ENCODE data around the gene ZNF837. TPM values are rescaled to one million over a fixed set of nuclear protein-coding genes. Genes with fewer than 3 reads are reported as not detected.

Gene ZNF837
- total and polyA plus RNA-seq, 4 donors: 1.7 to 3.2 (median 2.7) TPM

DNA sequence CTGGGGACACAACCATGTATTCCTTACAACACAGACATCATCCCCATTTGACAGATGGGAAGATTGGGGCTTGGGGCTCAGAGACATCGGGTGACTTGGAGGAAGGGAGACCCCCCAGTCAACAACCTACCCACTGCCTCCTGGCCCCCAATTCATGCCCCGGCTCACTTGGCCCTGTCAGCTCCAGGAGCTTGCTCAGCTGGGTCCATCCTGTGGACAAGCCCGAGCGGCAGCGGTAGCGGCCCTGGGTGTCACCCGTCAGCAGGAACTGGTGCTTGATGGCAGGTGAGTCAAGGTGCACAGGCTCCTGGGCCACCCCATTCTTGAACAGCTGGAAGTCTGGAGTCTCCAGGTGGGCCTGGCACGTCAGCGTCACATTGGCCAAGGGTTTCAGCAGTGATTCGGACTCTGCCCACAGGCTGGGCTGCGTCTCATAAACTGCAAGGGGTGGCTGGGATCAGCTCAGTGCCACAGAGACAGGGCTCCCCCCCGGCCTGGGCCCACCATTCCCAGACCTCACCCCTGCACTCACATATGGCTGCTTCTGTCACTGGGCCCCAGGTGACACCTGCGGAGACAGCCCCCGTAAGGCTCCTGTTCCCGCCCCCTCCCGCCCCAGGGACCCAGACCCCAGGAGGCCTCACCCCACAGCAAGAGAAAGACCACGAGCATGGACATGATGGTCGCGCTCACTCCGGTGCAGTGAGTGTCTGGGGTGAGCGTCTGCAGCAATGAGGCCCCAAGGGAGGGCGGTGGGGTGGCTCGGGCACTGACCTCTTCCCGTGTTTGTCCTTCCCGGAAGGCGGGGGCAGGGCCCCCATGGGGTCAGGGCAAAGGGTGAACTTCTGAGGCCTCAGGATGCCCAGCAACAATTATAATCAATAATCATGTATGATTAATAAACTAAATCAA, 27.8 kb downstream of the ZNF837 start, which contains the start of gene A1BG:
Gene A1BG (minus strand): TSS at position 733 of the 912 bp plus-strand sequence. CDS start 55 bp downstream, at position 678.
- 83 to 88% methylated on average over 26 of the region's 26 CpGs for WGBS, 2 donors
- peaks cover 0 to 10% (median 0%) of the 10 kb centered on the region in 4 donors for H3K9me3 ChIP-seq (ENCODE audit: control insufficient read depth in 4 of 4, insufficient read depth in 3 of 4, low read length in 3 of 4)
- peaks cover 0 to 5% (median 0%) of the 10 kb centered on the region in 4 donors for H3K36me3 ChIP-seq (ENCODE audit: control insufficient read depth in 4 of 4, insufficient read depth in 4 of 4, low read length in 4 of 4)
- no peak for ATAC-seq (ENCODE audit: insufficient read depth, low FRiP score)
- H3K4me1 ChIP-seq (ENCODE audit: control insufficient read depth in 5 of 5, insufficient read depth in 5 of 5, low read length in 5 of 5): peaks cover 0 to 37% (median 2%) of the 10 kb centered on the region in 5 donors
- H3K9ac ChIP-seq (ENCODE audit: insufficient read depth in 1 of 2, low read length in 2 of 2): no peak within 1 kb of the TSS
- peak in 1 of 3 donors; percentile 10 for DNase-seq
- H3K4me3 ChIP-seq: no peak within 1 kb of the TSS
- peaks cover 0 to 42% (median 35%) of the 10 kb centered on the region in 3 donors for H3K27me3 ChIP-seq (ENCODE audit: control insufficient read depth in 3 of 3, insufficient read depth in 3 of 3, low read length in 2 of 3)
- TF ChIP-seq, protein P1, sequence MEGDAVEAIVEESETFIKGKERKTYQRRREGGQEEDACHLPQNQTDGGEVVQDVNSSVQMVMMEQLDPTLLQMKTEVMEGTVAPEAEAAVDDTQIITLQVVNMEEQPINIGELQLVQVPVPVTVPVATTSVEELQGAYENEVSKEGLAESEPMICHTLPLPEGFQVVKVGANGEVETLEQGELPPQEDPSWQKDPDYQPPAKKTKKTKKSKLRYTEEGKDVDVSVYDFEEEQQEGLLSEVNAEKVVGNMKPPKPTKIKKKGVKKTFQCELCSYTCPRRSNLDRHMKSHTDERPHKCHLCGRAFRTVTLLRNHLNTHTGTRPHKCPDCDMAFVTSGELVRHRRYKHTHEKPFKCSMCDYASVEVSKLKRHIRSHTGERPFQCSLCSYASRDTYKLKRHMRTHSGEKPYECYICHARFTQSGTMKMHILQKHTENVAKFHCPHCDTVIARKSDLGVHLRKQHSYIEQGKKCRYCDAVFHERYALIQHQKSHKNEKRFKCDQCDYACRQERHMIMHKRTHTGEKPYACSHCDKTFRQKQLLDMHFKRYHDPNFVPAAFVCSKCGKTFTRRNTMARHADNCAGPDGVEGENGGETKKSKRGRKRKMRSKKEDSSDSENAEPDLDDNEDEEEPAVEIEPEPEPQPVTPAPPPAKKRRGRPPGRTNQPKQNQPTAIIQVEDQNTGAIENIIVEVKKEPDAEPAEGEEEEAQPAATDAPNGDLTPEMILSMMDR (IDR thresholded peaks at IDR 0.05; ENCODE audit: control extremely low read depth, extremely low read depth): no peak
- H3K27ac ChIP-seq (ENCODE audit: low read depth in 1 of 2, low read length in 1 of 2): no peak within 1 kb of the TSS

DNA sequence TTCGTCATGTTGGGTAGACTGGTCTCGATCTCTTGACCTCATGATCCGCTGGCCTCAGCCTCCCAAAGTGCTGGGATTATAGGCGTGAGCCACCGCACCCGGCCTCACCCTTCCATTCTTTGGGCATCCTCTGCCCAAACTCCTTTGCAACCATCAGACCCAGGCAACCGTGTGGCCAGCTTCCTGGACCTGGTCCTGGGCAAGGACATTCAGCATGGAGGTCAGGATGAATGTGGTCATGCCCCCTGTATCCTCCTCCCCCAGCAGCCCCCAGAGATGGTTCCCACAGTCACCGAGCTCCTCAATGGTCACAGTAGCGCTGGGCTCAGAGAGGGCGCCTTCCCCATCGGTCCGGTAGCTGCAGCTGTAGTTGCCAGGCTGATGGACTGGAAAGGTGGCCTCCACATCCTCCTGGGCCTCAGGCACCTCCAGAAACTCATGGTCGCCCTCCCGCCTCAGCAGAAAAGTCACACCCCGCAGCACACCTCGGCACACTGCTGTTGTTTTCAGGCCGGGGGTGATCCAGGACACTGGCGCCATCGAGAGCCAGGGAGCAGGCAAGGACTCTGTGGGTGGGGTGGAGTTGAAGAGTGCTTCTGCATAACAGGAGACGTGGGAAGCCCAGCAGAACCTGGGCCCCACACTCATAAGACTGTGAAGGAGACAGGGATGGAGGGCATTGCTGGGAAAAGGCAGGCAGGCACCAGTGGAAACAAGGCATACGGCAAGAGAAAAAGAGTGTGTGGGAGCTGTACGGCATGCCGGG, 28.7 kb downstream of the ZNF837 start:
- H3K27me3 ChIP-seq (ENCODE audit: control insufficient read depth in 3 of 3, insufficient read depth in 3 of 3, low read length in 2 of 3): peaks cover 0 to 47% (median 39%) of the 10 kb centered on the region in 3 donors

DNA sequence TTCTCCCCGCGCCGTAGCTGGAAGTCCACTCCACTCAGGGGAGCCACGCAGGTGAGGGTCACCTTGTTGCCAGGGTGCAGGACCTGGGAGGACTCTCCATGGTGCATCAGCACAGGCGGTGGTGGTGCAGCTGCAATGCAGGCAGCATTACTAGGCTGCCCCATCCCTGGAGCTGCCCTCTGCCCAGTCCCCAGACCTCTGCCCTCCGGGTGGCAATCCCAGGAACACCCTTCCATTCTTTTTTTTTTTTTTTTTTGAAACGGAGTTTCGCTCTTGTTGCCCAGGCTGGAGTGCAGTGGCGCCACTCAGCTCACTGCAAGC, 29.3 kb downstream of the ZNF837 start:
- TF ChIP-seq, protein P1 (IDR thresholded peaks at IDR 0.05; ENCODE audit: control extremely low read depth, extremely low read depth): no peak
- peaks cover 0 to 51% (median 43%) of the 10 kb centered on the region in 3 donors for H3K27me3 ChIP-seq (ENCODE audit: control insufficient read depth in 3 of 3, insufficient read depth in 3 of 3, low read length in 2 of 3)
- DNase-seq: peak in 1 of 3 donors; percentile 6

More for the DNA sequence above, 28.7 kb downstream of the ZNF837 start:
- Histone ChIP-seq H3K36me3 (ENCODE audit: control insufficient read depth in 4 of 4, insufficient read depth in 4 of 4, low read length in 4 of 4) (peaks cover 0 to 5% (median 0%) of the 10 kb centered on the region in 4 donors), H3K9ac (ENCODE audit: insufficient read depth in 1 of 2, low read length in 2 of 2) (no peak overlapping the region), H3K27ac (ENCODE audit: low read depth in 1 of 2, low read length in 1 of 2) (no peak overlapping the region), H3K4me1 (ENCODE audit: control insufficient read depth in 5 of 5, insufficient read depth in 5 of 5, low read length in 5 of 5) (peaks cover 0 to 29% (median 2%) of the 10 kb centered on the region in 5 donors), H3K9me3 (ENCODE audit: control insufficient read depth in 4 of 4, insufficient read depth in 3 of 4, low read length in 3 of 4) (peaks cover 0 to 10% (median 0%) of the 10 kb centered on the region in 4 donors), H3K4me3 (no peak overlapping the region)
- 85 to 93% methylated on average over 23 of the region's 23 CpGs for WGBS, 2 donors
- TF ChIP-seq, protein P1 (IDR thresholded peaks at IDR 0.05; ENCODE audit: control extremely low read depth, extremely low read depth): no peak
- DNase-seq (peak in 1 of 3 donors; percentile 11), ATAC-seq (ENCODE audit: insufficient read depth, low FRiP score) (no peak)

More for the DNA sequence above, 29.3 kb downstream of the ZNF837 start:
- Histone ChIP-seq H3K27ac (ENCODE audit: low read depth in 1 of 2, low read length in 1 of 2) (no peak overlapping the region), H3K9me3 (ENCODE audit: control insufficient read depth in 4 of 4, insufficient read depth in 3 of 4, low read length in 3 of 4) (peaks cover 0 to 6% (median 0%) of the 10 kb centered on the region in 4 donors), H3K4me1 (ENCODE audit: control insufficient read depth in 5 of 5, insufficient read depth in 5 of 5, low read length in 5 of 5) (peaks cover 0 to 22% (median 2%) of the 10 kb centered on the region in 5 donors), H3K9ac (ENCODE audit: insufficient read depth in 1 of 2, low read length in 2 of 2) (no peak overlapping the region), H3K36me3 (ENCODE audit: control insufficient read depth in 4 of 4, insufficient read depth in 4 of 4, low read length in 4 of 4) (peaks cover 0 to 5% (median 0%) of the 10 kb centered on the region in 4 donors), H3K4me3 (no peak overlapping the region)
- WGBS, 2 donors: 92 to 95% methylated on average over 7 to 9 of the region's 9 CpGs
- ATAC-seq (ENCODE audit: insufficient read depth, low FRiP score): no peak
